Esophagus muscularis mucosa (tissue), 4 donors: ENCODE results near the gene CNTNAP2. TPM values are rescaled to one million over a fixed set of nuclear protein-coding genes. Genes with fewer than 3 reads are reported as not detected.

Experiments
- DNase-seq: peaks from one replicate; pipeline ENCODE4 v3.0.0-alpha.2; 2017; ENCODE audit errors: extremely low spot score
- H3K27ac ChIP-seq, 4 donors: fragments of 200-600 bp; sonication (generic); replicated peaks in 1 of 4; 1 replicate in 3 of 4; 2 replicates in 1 of 4; pipeline ENCODE4 v1.5.1; 2016 to 2019; ENCODE audit warnings: mild to moderate bottlenecking in 1 of 4
- H3K27me3 ChIP-seq, 4 donors: fragments of 200-600 bp; sonication (generic); one replicate each; pipeline versions ENCODE4 v1.5.1 to v1.6.0; 2016 to 2019
- H3K36me3 ChIP-seq, 4 donors: fragments of 200-600 bp; sonication (generic); one replicate each; pipeline ENCODE4 v1.5.1; 2016 to 2019
- H3K4me1 ChIP-seq, 4 donors: fragments of 200-600 bp; sonication (generic); one replicate each; pipeline ENCODE4 v1.5.1; 2016 to 2019
- H3K4me3 ChIP-seq, 4 donors: fragments of 200-600 bp; sonication (generic); 1 replicate in 2 of 4; 2 replicates in 2 of 4; pipeline ENCODE4 v1.5.1; 2016 to 2019; ENCODE audit warnings: mild to moderate bottlenecking in 4 of 4, moderate library complexity in 1 of 4
- H3K9me3 ChIP-seq, 4 donors: fragments of 200-600 bp; sonication (generic); 1 replicate in 3 of 4; 2 replicates in 1 of 4; pipeline ENCODE4 v1.5.1; 2016 to 2019
- EP300 ChIP-seq: sonication (generic); formaldehyde crosslinking; IDR thresholded peaks from one replicate; pipeline ENCODE4 v1.6.1; 2017; ENCODE audit warnings: antibody characterized with exemption
- POLR2A ChIP-seq: fragments of 450-650 bp; IDR thresholded peaks from one replicate; pipeline ENCODE4 v1.6.1; 2017; ENCODE audit warnings: antibody characterized with exemption, moderate library complexity, mild to moderate bottlenecking, low read depth
- POLR2AphosphoS5 ChIP-seq, 2 donors: sonication (generic); formaldehyde crosslinking; IDR thresholded peaks; one replicate each; pipeline ENCODE4 v1.6.1; 2017; ENCODE audit warnings: antibody characterized with exemption in 2 of 2
- WGBS: methylation state at CpG from one replicate; pipeline ENCODE4 v1.1.5; 2018; 5-methylcytosine and 5-hydroxymethylcytosine counted together
- intact Hi-C: fragments of 100-400 bp; cut with DNase I; formaldehyde crosslinking; loops from one replicate; pipeline ENCODE4 v1.15.1; 2023
- total RNA-seq, 4 donors: library from RNA; depleted of rRNA; stranded (reverse); fragments of >200 nt; gene quantifications; one replicate each; pipeline versions ENCODE4 v1.1.0 to v1.2.1, GENCODE V29; 2016
- TF ChIP-seq, protein P1 (sequence below), 3 experiments: fragments of 200-600 bp in 2 of 3; fragments of 450-650 bp in 1 of 3; sonication (generic) in 2 of 3; IDR thresholded peaks; one replicate each; pipeline ENCODE4 v1.5.1; 2017 to 2019; ENCODE audit warnings: antibody characterized with exemption in 3 of 3, mild to moderate bottlenecking in 2 of 3, moderate library complexity in 1 of 3

The CNTNAP2 gene
- total RNA-seq, 4 donors from 2014 or later: 1.2 to 2.9 (median 1.9) TPM

DNA sequence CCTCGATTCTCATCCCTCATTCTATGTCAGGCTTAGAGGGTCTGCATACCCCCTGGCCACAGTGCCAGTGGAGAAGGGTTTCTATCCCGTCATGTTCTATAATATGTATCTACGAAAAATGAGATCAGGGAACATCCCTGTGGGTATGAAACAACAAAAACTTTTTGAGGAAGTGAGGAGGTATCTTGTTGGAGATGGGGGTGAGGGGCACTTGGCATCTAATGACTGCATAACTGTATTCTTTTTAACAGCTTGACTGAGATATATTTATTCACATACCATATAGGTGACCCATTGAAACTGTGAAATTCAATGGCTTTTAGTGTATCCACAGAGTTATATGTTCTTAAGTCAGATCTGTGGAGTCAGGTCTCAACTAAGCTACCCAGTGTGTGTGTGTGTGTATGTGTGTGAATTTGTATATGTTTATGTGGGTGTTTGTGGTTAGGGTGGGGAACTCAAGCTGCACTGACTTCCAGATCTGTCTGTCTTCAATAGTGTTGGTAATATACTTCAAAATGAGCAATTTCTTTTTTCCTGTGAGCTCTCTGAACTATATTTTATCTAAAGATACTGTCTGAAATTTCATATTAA lies 528.9 kb downstream of the CNTNAP2 start:
- TF ChIP-seq EP300: no peak
- TF ChIP-seq POLR2AphosphoS5 (IDR thresholded peaks at IDR 0.05): no peak
- TF ChIP-seq, protein P1, sequence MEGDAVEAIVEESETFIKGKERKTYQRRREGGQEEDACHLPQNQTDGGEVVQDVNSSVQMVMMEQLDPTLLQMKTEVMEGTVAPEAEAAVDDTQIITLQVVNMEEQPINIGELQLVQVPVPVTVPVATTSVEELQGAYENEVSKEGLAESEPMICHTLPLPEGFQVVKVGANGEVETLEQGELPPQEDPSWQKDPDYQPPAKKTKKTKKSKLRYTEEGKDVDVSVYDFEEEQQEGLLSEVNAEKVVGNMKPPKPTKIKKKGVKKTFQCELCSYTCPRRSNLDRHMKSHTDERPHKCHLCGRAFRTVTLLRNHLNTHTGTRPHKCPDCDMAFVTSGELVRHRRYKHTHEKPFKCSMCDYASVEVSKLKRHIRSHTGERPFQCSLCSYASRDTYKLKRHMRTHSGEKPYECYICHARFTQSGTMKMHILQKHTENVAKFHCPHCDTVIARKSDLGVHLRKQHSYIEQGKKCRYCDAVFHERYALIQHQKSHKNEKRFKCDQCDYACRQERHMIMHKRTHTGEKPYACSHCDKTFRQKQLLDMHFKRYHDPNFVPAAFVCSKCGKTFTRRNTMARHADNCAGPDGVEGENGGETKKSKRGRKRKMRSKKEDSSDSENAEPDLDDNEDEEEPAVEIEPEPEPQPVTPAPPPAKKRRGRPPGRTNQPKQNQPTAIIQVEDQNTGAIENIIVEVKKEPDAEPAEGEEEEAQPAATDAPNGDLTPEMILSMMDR (IDR thresholded peaks at IDR 0.05): no peak
- TF ChIP-seq POLR2A: no peak
- Histone ChIP-seq H3K36me3 (no peaks in the 10 kb centered on the region), H3K27me3 (no peaks in the 10 kb centered on the region), H3K9me3 (no peaks in the 10 kb centered on the region), H3K4me1 (no peaks in the 10 kb centered on the region), H3K4me3 (no peak overlapping the region), H3K27ac (no peak overlapping the region)
- DNase-seq: no peak
- 71% methylated on average over 3 of the region's 3 CpGs for WGBS
- intact Hi-C loops: no loop called here

DNA sequence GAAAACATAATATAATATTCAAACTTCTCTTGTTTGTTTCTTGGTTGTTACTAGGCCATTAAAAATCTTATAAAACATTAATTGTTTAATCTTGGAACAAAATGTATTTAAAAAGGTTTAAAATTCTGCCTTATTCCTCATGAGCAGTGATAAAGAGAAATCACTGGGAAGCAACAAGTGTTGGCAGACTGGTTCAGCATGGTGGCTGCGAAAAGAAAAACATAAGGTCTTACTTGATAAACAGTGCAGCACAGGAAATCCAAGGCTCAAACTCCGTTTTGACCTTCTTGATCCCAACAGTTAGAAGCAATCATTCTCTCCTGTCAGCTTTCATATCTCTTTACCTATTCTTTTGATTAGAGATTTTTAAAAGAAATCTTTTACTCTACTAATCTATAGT lies 530.8 kb downstream of the CNTNAP2 start:
- Histone ChIP-seq H3K4me1 (no peaks in the 10 kb centered on the region), H3K36me3 (no peaks in the 10 kb centered on the region), H3K27ac (no peak overlapping the region), H3K4me3 (no peak overlapping the region), H3K9me3 (no peaks in the 10 kb centered on the region), H3K27me3 (no peaks in the 10 kb centered on the region)
- 53% methylated on average over 2 of the region's 2 CpGs for WGBS
- intact Hi-C loops: no loop called here
- no peak for DNase-seq
- TF ChIP-seq EP300: no peak
- TF ChIP-seq POLR2AphosphoS5 (IDR thresholded peaks at IDR 0.05): no peak
- TF ChIP-seq, protein P1 (IDR thresholded peaks at IDR 0.05): no peak
- TF ChIP-seq POLR2A: no peak

DNA sequence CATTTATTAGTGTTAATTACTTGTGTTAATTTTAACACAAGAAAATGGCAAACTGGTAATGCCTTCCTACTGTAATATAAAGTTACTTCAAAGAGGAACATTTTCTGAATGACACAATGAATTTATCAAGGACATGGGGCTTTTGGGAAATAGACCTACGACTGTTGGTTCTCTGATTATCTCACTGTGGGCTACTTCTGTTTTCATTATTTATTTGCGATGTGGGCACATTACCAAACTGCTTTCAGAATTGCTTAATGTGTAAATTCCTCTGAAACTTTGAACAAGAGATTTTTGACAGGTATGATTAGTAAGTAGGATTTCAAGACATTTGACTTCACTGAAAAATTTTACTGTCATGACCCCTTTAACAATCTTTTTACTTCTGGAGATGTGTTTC lies 535.6 kb downstream of the CNTNAP2 start:
- WGBS: 58% methylated on average over 2 of the region's 2 CpGs
- intact Hi-C loops: no loop called here

DNA sequence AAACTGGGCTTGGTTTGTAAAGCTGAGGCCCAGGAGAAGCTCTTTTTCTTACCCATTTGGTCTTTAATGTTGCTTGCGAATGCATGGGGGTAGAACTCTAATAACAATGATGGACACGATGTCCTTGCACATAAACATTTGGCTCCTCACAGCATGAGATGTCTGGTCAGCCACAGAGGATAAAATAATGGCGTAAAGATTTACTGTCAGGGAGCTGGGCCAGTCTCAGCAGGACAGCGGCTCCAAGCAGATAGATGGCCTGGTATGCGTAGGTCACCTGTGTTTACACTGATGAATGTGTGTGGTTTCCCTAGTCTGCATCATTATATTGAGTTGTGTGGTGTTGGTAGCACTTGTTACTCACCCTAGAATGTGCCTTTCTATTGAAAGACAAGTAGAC lies 537.4 kb downstream of the CNTNAP2 start:
- Histone ChIP-seq H3K27ac (no peak overlapping the region), H3K9me3 (no peaks in the 10 kb centered on the region), H3K27me3 (no peaks in the 10 kb centered on the region), H3K4me1 (no peaks in the 10 kb centered on the region), H3K4me3 (no peak overlapping the region), H3K36me3 (no peaks in the 10 kb centered on the region)
- intact Hi-C loops: no loop called here
- DNase-seq: no peak
- 48% methylated on average over 5 of the region's 5 CpGs for WGBS
- TF ChIP-seq POLR2AphosphoS5 (IDR thresholded peaks at IDR 0.05) (no peak), POLR2A (no peak), EP300 (no peak)
- TF ChIP-seq, protein P1 (IDR thresholded peaks at IDR 0.05): no peak

More for the DNA sequence above, 535.6 kb downstream of the CNTNAP2 start:
- TF ChIP-seq, protein P1 (IDR thresholded peaks at IDR 0.05): no peak
- TF ChIP-seq EP300 (no peak), POLR2AphosphoS5 (IDR thresholded peaks at IDR 0.05) (no peak), POLR2A (no peak)
- Histone ChIP-seq H3K4me1 (no peaks in the 10 kb centered on the region), H3K36me3 (no peaks in the 10 kb centered on the region), H3K4me3 (no peak overlapping the region), H3K9me3 (no peaks in the 10 kb centered on the region), H3K27me3 (no peaks in the 10 kb centered on the region), H3K27ac (no peak overlapping the region)
- DNase-seq: no peak
